ENCODE measurements around the gene CYP17A1.
A peak's percentile ranks its signal among the peaks of the same experiment; 100 is the strongest.

Gene CYP17A1

DNA sequence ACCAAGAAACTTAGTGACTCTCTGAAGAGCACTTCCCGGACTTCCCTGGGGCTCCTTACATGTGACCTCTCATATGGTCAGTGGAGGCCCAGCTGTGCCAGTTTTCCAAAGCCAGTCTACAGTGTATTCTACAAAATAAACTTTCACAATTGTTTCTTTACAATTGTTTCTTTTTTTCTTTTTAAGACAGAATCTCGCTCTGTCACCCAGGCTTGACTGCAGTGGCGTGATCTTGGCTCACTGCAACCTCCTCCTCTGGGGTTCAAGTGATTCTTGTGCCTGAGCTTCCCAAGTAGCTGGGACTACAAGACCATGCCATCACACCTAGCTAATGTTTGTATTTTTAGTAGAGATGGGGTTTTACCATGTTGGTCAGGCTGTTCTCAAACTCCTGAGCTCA, 25.9 kb downstream of the CYP17A1 start:
- no peak for DNase-seq (ENCODE audit: low read depth, low spot score)

DNA sequence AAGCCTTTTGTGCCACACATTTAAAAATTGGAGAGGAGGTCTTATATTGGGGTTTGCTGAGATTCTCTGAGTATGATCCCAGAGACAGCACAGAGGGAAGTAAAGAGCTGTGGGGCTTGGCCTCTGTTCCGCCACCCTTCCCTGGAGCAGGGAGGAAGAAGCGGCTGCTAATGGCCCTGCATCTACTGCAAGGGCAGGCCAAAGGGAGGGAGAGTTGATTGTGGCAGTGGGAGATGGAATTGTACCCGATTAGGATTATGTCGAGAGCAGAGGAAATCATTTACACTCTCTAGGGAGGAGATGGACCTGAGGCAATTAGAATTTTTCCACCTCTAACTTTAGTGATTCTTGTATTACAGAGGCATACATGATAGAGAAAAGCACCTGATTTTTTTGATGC, 28.8 kb downstream of the CYP17A1 start:
- no peak for DNase-seq (ENCODE audit: low read depth, low spot score)

DNA sequence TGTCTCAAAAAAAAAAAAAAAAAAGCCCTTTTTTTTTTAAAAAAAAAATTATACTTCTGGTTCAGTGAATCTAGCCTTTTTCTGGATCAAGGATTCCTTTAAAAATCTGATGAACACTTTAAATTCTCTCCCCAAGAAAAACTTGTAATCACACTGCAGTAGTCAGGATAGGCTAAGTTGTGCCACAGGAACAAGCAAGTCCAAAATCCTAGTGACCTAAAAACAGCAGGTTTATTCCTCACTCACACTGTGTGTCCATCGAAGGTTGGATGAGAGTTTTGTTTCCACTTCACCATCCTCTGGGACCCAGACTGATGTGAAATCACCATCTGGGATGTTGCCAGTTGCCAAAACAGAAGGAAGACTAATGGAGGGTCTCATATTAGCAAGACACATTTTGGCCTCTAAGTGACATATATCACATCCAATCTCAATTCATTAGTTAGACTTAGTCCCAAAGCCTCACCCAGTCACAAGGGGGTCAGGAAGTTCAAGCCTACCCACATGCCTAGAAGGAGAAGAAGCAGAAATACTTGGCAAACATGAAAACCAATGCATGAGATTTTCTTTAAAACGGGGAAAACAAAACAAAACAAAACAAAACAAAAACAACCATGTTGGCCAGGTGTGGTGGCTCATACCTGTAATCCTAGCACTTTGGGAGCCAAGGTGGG, 32.7 kb downstream of the CYP17A1 start:
- no peak for DNase-seq (ENCODE audit: low read depth, low spot score)

DNA sequence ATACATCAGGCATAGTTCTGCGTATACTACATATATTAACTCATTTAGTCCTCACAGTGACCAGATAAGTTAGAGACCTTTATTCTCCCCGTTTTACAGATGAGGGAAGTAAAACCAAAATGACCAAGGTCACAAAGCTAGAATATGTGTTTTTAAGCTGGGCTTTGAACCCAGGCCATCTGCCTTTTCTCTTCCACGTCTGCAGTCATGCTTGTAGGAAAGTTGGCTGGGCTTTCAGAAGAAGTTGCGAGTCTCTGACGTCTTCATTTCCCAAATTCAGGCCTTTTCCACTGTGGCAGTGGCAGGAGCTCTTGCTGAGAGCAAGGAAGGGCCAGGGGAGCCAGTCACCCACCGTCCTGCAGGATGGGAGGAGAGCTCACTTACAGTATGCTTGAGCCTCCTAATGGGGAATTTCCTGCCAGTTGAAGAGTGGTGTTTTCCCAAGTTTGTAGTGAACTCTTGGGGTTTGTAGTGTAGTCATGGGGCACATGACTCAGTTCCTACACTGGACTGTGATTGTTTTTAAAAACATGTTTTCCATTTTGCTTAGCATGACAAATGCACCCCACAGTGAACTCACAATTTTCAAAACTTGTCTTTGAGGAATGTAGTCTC, 34.2 kb downstream of the CYP17A1 start:
- peak; percentile 87 for DNase-seq (ENCODE audit: low read depth, low spot score)

DNA sequence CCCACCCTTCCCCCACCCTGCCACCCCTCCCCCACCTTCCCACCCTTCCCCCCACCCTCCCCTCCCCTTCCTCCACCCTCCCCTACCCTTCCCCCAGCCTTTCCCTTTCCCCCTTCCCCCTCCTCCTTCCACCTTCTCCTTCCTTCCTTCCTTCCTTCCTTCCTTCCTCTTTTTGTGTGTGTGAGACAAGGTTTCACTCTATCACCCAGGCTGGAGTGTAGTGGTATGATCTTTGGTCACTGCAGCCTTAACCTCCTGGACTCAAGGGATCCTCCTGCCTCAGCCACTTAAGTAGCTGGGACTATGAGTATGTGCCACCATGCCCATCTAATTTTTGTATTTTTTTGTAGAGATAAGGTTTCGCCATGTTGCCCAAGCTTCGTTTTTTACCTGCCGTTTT, 35.2 kb downstream of the CYP17A1 start:
- DNase-seq (ENCODE audit: low read depth, low spot score), result no peak

DNA sequence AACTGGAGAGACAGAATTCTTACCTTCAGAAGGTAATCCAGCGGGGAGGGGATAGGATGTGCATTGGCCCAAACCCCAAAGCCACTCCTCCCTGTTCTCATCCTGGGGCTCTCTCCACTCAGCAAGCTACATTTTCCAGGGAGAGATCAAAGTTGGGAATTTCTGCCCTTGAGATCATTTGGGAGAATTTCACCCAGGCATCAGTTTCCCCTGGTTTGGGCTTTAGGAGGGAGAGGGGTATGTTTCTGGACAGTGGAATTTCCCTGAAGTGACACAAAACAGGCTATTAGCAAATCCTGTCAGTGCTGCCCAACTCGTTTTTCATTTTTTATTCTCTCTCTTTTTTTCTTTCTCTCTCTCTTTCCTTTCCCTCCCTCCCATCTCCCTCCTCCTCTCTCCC, 35.7 kb downstream of the CYP17A1 start:
- DNase-seq (ENCODE audit: low read depth, low spot score), result no peak

DNA sequence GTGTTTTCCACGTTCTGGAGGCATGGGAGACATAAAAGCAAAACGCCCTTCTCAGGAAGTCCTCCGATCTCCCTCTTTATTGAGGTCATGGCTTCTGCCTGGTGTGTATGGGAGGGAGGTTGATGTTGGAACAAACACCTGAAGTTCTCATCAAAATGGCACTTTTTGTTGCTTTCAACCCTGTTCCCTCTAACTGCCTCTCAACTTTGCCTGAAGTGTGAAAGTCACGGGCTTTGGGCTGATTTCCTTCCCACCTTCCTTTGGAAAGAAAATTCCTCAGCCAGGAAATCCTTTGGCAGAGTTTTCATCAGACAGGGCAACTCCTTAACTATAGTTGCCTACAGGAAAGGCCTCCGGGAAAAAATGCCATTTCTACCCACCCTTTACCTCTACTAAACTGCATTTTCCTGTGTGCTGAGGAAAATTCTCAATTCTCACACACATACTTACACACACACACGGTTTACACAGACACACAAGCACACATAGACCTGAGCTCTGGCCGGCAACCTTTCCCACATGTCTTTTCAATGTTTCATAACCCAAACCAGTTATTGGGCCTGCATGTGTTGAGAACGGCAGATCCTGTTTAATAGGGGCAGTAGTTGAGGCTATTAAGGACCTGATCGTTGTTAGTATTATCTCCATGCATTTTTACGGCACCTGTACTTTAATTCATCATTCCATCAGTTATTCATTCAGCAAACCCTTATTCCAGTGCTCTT, 36.4 kb downstream of the CYP17A1 start:
- DNase-seq (ENCODE audit: low read depth, low spot score), result no peak

DNA sequence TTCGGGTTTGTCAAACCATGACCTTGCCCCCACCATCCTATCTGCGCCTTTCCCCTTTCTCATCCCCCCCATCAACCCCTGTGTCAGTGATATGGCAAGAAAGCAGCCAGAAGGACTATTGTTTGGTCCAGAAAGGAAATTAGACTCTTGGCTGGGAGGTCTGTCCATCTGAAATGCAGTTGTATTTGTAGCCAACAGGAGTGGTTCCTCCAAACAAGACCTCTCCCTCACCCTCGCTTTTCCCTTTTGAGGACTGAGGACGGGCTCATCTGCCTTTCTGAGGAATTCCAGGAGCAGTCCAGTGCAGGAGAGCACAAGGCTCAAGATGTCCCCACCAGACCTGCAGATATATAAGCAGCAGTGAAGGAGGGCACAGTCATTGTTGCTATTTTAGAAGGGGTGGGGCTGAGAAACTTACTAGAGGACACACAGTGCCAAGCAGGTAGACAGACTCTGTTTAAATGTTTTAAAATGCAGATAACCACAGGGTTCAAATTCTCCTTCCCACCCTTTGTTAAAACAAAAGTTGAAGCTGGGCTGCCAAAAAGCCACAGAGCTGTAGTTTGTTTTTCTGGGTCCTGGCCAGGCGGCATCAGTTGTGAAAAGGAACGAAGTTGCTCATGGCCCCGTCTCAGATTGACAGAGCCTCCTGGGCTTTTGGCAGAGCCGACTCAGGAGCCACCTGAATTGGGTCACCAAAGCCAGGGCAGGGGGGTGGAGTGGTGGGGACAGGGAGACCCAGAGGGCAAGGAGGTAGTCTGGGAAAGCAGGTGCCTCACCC, 37.3 kb downstream of the CYP17A1 start:
- peak; percentile 70 for DNase-seq (ENCODE audit: low read depth, low spot score)

DNA sequence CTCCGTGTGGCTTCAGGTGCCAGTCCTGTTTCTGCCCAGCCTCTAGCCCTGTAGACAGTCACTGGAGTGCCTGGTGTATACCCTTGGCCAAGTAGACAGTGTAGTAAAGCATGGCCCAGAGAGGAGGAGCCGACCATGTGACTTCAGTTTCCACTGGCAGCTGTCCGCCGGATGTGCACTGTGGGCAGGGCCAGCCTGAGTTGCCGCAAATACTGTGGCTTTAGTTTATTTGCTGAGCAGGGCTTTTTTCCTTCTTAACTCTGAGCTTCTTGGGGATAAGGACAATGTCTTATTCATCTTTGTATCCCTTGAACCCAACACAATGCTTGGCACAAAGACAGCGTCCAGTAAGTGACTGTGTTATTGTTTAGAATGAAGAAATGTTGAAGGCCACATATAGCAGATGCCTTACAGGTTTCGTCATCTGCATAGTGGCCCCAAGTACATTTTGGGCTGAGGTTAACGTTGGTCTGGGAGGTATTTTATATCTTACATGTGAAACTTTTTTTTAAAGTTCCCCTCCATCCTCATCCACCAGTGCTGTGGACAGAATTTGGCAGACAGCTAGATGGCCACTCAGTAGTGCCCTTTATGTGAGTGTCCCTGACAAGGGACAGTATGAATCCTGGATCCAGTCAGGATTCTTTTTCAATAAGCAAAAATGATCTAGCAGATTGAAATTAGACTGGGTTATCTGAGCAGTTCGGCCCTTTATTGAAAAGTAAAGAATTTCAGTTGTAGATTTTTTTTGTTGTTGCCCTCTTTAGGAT, 40.6 kb downstream of the CYP17A1 start:
- DNase-seq (ENCODE audit: low read depth, low spot score), result no peak

DNA sequence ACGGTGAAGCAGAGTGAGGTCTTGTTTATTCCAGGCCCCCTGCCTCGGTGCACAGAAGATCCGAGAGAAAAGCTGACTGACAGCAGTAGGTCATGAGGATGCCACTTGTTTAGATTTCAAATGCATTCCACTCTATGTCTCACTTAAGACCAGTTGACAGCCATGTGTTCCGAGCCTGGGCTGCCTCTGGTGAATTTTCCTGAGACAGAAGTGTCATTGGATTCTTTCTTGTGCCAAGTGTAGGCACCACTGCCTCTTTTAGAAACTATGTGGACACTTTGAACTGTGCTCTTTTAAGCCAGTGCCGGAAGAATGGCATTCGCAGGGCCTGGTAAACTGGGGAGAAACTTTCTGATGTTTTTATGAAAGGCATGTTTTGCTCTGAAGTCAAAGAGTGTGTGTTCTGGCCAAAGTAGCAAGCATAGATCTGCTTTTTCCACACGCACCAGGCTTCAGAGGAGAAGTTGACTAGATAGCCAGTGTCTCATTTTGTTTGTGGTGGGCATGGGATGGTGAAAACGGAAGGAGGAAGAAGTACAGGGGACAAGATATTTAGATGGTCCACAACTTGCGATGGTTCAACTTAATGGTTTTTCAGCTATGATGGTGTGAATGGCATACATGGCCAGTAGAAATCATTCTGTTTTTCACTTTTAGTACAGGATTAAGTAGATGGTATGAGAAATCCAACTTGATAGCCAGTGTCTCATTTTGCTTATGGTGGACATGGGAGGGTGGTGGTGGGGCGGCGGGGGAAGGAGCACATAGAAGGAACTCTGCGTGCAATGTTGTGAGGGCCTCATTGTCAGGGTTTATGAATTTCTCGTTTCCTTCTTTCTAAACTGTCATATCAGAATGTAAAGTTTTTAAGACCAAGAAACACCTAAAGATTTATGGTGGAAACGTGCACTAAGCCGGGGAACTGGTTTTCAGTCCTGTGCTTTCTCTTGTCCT, 41.5 kb downstream of the CYP17A1 start:
- no peak for DNase-seq (ENCODE audit: low read depth, low spot score)

DNA sequence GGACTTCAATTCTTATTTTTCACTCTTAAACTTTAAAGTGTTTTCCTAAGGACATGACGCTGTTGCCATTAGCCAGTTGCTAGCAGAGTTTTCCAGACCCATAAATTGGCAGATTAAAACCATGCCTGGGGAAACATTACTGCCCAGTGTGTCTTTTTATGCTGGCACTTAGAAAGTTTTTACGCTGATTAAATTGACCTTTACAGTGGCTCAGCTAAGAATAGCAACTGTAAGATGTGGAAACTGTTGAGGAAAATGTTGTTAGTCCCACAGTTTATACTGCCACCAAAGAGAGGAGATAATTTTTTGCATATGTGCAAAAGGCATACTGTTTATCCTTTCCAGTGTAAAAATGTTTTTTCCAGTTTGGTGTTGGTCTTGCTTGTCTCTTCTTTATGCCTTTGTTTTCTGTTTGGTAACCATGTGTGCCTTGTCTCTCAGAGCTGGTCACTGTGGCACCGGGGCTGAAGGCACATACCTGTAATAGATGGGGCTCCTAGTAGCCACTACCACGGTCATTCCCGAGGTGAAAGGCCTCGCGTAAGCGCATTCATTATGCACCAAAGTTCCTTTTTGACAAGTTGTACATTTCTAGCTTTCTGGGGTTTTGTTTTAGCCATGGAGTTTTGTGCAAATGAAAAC, 45.3 kb downstream of the CYP17A1 start:
- DNase-seq (ENCODE audit: low read depth, low spot score), result no peak

DNA sequence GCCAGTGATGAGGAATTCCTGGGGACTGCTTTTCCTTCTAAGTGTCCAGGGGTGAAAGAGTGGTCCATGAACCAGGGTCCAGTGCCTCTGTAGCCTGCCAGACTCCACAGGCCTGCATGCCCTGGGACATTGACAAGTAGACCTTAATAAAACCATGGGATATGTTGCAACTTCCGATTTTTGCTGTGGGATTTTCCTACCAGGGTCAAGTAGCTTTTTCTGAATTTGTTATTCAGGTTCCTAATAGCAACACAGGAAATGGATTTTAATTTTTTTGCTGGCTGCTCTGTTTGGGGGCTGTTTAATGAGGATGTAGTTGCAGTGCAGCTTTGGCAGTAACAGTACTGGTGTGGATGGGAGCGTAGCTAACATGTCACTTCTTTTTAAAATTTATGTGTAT, 51.4 kb downstream of the CYP17A1 start:
- no peak for DNase-seq (ENCODE audit: low read depth, low spot score)

DNA sequence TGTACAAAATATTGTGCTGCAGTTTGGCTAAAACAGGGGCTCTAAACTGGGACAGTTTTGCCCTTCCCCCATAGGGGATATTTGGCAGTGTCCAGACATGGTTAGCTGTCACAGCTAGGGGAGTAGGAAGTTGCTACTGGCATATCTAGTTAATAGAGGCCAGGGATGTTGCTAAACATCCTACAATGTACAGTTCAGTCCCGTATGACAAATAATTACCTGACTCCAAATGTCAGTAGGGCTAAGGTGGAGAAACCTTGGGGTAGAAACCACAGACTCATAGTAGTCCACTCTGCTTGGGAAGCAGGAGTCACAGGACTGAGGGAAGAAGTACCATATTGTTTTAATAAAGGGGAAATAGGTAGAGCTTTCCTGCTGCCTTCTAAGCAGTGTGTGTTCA, 53.6 kb downstream of the CYP17A1 start:
- no peak for DNase-seq (ENCODE audit: low read depth, low spot score)

DNA sequence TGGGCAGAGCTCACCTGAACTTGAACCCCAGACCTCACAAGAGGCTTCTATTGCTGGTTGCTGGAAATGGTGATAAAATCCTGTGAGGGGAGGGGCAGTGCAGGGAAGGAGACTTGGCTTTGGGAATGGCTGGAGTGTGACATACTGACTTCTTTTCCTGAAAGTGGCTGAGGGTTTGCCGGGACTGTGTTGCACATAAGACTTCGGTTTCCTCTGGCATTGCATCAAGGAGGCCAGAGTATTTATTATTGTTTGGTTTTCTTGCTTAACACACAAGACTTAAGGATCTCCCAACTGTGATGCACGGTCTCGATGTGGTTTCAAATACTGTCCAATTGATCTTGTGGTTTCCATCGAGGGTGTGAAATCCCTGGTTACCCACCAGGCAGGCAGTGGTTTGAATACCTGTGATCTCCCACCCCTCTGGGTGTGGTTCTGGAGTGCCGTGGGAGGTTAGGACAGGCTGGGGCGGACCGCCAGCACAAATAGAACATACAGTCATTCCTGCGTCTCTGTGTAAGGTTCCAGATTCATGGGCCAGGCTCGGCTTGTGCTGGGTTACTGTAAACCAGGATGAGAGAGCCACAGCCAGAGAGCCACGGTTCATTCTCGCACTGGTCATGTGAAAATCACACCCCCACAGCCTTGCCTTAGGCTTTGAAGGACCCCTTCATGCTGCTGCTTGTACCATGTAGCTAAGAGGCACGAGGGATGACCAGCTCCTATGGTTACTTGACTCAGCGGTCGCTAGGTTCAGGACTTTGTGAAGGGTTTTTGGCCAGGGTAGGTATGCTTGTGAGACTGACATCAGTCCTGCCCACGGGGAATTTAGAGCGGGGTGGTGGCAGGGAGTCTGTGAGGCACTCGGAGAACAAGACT, 54.3 kb downstream of the CYP17A1 start:
- peak; percentile 90 for DNase-seq (ENCODE audit: low read depth, low spot score)

DNA sequence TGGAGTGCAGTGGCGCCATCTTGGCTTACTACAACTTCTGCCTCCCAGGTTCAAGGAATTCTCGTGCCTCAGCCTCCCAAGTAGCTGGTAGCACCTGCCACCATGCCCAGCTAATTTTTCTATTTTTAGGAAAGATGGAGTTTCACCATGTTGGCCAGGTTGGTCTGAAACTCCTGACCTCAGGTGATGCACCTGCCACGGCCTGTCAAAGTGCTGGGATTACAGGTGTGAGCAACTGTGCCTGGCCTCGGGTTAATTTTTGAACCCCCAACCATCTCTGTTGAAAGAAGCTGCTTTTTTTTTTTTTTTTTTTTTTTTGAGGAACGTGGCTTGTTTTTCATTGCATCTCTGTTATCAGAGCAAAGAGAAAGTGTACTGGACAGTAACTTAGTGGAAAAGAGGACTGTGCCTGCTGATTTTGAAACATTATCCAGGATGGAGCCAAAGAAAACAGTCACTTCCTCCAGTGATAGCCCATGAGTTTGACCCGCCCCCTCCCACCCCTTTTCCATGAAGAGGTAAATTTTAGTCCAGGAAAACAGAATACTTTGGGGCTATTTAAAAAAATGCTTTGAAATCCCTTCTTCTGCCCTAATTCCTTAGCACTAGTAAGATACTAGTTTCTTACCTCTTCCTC, 55.2 kb downstream of the CYP17A1 start:
- DNase-seq (ENCODE audit: low read depth, low spot score), result peak; percentile 42

DNA sequence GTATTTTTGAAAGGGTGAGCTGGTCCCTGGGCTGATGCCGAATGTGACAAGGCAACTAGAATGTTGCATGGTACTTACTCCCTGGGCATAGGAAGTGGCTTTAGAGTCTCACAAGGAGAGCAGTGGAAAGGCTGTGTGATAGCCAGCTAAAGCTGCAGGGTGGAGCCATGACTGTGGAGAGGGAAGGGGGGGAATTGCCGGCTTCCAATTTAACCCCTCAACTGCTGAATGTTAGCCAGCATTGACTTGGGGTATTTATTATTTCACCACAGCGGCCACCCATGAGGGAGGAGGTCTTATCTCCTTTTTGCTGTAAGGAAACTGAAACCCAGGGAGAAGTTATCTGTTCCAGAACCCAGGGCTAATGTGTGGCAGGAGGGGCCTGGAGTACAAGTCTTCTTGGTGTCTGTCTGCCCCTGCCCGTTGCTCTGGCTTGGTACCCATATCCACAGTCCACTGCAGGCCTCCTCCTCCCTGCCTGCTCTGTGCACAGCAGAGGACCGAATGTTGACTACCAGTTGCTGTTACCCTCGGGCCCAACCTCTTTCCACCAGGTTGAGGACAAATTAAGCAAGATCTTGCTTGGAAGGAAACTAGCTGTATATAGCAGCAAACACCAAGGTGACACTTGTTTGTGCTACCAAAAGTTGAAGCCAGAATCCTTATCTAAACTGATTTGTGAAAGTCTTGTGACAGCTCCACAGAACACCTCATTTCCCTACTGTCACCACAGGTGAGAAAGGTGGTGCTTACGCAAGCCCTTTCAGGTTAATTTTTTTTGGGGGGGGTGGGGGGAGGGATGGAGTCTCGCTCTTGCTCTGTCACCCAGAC, 55.9 kb downstream of the CYP17A1 start:
- DNase-seq (ENCODE audit: low read depth, low spot score), result peak; percentile 50

Measured in astrocyte of the hippocampus (primary cell).